COLO829 (cell line): ENCODE results near the gene BLOC1S2.
A peak's percentile ranks its signal among the peaks of the same experiment; 100 is the strongest.
"Not testable (repeated sequence)": the region's sequence is repeated elsewhere in the genome, so short reads cannot be mapped to it uniquely, and the experiment has no call there.

Source experiments
- DNase-seq: peaks from one replicate; pipeline ENCODE4 v3.0.0; 2012; ENCODE audit warnings: low spot score

BLOC1S2 gene

DNA sequence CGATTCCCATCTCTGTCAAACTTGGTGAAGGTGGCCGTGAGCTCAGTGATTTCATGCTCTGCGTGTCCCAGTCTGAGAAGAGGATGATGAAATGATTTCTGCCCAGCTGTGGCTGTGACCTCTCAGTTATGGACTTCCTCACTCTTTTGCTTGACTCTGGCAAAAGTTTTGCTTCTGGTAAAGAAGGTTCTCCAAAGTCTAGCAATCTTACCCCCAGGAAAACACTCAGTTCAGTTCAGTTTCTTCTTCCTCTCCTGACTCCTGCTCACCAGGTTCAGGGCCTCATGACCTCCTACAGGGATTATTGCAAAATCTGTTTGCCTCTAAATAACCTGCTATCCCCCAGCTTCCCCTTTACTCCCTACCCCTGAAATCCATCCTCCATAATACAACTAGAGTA, 4.9 kb upstream of the BLOC1S2 start:
- no peak for DNase-seq

DNA sequence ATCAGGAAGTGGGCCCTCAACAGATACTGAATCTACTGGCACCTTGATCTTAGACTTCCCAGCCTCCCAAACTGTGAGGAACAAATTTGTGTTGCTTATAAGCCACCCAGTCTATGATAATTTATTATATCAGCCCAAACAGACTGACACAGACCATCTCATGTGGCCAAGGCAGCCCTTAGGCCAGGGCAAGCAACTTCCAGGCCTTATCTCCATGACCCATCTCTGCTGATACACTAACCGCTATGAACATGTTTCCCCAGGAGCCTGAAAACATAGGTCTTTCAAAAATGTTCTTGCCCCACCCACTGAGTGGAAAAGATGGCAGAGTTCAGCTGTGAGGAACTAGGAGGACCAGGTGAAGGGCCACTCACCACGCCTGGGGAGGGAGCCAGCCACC, 3.2 kb upstream of the BLOC1S2 start:
- no peak for DNase-seq

DNA sequence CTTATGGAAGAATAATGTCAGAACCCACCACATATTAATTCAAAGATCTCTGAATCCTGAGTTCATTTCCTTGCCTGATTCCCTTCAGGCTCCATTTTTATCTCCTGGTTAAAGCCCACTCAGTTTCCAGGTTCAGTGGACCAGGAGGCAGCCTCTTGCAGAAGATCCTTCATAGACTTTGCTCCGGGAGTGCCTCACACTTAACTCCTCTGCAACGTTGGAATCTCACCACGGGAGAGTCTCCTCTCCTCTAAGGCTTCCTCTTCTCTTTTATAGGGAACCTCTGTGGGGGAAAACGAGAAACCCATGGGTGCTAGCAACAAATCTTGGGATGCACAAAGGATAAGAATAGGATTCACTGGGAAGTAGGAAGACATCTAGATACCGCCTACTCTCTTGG, 1.7 kb upstream of the BLOC1S2 start:
- no peak for DNase-seq

DNA sequence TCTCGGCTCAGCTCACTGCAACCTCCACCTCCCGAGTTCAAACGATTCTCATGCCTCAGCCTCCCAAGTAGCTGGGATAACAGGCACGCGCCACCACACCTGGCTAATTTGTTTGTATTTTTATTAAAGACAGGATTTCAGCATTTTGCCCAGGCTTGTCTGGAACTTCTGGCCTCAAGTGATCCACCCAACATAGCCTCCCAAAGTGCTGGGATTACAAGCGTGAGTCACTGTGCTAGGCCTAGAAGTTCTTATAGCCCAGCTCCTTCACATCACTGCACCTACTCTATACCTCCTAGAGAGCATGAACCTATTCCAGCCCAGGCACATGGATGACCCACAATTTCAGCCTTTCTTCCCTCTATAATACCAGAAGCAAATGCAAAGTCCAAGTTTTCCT, 1.3 kb upstream of the BLOC1S2 start:
- no peak for DNase-seq

DNA sequence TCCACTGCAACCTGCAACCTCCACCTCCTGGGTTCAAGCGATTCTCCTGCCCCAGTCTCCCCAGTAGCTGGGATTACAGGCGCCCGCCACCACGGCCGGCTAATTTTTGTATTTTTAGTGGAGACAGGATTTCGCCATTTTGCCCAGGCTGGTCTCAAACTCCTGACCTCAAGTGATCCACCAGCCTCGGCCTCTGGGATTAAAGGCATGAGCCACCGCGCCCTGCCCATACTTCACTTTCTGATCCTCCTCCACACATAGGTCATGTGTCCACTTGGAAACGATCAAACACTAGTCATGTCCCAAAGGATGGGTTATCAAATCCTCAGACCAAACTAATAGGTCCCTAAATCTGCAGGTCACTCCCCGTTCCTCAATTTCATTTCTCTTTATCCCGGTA, 1.2 kb downstream of the BLOC1S2 start:
- not testable (repeated sequence) for DNase-seq

DNA sequence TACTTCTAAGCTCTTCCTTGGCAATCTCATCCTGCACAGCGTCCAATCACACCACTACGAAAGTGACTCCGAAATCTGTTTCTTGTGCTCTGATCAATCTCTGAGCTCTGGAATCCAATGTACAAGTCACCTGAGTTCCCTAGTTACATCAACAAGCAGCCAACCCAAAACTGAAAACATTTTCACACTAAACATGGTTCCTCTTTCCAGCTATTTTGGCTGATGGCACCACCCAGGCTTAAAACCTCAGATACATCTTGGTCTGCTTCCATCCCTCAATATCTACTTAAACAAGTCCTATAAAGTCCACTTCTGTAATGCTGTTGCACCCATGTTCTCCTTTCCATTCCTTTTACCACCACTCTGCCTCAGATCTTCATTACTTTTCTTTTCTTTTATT, 3.6 kb downstream of the BLOC1S2 start:
- no peak for DNase-seq

DNA sequence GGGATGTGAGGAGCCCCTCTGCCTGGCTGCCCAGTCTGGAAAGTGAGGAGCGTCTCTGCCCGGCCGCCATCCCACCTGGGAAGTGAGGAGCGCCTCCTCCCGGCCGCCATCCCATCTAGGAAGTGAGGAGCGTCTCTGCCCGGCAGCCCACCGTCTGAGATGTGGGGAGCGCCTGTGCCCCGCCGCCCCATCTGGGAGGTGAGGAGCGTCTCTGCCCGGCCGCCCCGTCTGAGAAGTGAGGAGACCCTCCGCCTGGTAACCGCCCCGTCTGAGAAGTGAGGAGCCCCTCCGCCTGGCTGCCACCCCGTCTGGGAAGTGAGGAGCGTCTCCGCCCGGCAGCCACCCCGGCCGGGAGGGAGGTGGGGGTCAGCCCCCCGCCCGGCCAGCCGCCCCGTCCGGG, 9.5 kb downstream of the BLOC1S2 start:
- DNase-seq = not testable (repeated sequence)

DNA sequence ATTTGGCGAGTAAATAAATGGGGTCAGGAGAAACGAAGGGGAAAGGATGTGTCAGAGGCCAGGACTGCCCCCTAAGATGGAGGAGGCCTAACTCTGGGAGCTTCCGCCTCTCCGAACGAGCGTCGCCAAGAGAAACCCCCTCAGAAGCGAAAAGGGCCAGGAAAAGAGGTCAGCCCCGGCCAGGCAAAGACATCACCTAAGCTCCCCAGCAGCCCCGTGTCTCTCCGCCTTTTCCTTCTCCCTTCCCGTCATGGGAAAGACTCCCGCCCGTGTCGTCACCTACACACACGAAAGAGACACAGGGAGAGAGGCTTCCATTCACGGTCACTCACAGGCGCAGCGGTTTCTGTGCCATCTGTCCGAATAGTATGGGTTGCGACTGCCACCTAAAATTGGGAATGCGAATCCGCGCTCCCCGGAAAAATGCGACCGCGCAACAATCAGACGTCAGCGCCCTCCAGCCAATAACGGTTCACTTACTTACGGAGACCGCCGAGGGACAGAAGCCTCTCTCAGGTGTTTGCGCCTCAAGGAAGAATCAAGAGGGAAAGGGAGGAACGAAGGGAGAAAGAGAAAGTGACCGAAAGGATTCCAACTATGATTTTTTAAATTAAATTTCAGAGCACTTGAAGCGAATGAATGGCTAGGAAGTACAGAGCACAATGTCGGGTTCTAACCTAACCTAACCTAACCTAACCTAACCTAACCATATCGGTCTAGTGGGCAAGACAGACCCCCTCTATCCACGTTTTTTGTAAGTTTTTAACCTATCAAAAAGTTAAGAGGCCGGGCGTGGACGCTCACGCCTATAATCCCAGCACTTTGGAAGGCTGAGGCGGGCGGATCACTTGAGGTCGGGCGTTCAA, 19.0 kb downstream of the BLOC1S2 start, which contains the start of gene CWF19L1:
Gene CWF19L1, minus strand, starts transcription at position 400 of the 866 bp plus-strand sequence. Its CDS starts 45 bp downstream, at position 355.
- DNase-seq = peak; percentile 60

DNA sequence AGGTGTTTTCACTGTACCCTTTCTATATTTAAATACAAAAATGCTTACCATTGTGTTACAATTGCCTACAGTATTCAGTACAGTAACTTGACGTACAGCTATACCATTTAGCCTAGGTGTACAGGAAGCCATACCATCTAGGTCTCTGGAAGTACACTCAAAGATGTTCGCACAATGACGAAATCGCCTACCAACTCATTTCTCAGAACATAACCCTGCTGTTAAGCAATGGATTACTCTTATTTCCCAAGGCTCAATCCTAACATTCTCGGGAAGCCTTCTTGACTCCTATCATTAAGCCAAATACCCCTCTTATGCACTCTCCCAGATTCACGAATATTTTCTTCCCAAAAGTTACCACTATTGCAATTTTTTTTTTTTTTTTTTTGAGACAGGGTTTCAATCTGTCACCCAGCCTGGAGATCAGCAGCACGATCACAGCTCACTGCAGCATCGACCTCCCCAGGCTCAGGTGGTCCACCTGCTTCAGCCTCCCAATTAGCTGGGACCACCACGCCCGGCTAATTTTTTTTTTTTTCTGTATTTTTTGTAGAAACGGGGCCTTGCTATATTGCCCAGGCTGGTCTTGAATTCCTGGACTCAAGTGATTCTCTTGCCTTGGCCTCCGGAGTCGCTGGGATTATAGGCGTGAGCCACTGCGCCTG, 20.5 kb downstream of the BLOC1S2 start:
- DNase-seq = no peak

DNA sequence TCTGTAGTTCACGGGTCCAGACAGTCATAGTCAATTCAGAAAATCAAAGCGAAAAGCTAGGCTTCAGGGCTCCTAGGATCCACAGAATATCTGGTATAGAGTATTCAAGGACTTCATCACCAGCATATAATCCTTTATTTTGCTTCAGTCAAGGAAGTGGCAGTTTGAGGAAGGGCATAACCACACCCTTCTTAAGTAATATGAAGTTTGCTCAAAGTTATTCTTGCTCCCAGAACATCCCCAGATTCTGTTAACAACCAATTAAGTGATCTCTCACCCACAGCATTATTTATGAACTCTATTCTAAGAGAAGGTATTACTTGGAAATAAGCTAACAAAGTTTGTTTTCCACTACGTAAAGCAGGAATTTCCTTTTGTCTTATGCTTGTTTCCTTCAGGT, 32.3 kb downstream of the BLOC1S2 start:
- no peak for DNase-seq

DNA sequence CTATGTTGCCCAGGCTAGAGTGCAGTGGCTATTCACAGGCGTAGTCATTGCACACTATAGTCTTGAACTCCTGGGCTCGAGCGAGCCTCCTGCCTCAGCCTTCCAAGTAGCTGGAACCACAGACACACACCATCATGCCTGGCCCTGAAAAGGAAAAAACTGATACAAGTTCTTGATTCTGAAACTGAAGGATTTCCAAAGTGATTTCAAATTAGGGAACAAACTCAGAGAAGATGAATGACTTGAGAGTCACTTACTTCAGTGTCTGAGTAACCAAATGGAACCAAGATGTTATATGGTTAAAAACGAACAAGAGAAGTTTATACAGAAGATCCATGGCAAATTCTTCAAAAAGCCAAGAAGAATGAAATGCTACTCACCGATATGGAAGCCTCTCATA, 33.4 kb downstream of the BLOC1S2 start:
- no peak for DNase-seq

DNA sequence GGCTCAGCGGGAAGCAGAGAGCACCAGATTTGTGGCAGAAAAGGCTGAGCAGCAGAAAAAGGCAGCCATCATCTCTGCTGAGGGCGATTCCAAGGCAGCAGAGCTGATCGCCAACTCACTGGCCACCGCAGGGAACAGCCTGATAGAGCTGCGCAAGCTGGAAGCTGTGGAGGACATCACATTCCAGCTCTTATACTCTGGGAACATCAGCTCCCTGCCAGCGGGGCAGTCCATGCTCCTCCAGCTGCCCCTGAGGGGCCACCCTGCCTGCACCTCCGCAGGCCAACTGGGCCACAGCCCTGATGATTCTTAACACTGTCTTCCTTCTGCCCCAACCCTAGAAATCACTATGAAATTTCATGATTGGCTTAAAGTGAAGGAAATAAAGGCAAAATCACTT, 37.7 kb downstream of the BLOC1S2 start:
- DNase-seq = no peak

DNA sequence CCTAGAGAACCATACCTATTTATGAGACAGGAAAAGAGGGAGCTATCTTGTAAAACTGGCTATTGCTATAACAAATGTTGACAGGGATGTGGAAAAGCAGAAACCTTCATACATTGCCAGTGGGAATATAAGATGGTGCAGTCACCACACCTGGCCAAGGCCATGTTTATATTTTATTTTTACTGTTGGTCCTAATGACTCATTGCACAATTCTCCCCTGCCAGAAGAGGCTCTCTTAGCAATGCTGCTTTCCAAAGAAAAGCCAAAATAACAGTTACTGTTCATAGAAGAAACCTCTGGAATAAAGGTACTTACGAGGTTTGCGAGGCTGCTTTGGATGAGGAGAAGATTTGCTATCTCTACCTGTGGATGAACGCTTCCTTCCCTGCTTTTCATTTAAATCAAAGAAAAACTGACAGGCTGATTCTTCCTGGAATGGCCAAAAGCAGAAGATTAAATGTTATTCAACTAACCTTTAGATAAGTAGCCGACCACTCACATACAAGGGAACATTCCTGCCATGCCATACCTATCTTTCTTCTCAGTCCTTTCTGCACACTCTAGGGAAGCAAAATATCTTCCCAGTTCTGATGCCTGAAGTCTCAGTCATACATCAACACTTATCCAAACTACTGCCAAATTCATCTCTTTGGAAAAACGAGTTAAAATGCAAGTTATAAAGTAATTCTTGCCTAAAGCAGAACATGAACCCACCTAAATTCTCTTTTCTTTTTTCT, 40.8 kb downstream of the BLOC1S2 start:
- DNase-seq = no peak

DNA sequence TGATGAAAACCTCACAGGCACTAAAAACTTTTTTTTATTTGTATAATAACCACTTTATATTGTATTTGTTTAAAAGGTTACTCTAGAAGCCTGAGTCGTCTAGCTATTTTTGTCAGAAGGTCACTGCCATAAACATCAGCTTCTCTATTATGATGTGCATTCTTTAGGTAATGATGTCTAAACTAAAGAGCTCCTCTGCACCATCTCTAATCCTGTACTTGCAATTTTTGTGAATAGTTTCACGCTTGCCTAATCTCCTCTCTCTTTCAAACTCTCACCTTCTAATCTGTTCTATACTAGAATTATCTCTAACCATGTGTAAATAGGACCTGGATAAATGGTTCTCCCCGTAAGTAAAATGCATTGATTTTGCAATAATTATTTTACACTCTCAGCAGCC, 46.6 kb downstream of the BLOC1S2 start:
- no peak for DNase-seq

DNA sequence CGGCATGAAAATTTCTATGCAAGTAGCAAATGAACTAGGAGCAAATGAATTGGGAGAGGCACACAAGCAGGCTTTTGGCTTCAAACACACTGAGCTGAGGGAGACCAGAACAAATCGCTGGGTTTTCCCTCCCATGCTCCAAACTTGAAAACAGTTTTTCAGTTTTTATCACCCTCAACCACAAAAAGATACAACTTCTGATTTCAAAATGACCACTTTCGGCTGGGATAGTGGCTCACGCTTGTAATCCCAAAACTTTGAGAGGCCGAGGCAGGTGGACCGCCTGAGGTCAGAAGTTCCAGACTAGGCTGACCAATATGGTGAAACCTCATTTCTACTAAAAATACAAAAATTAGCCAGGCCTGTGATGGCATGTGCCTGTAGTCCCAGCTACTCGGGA, 48.1 kb downstream of the BLOC1S2 start:
- no peak for DNase-seq

DNA sequence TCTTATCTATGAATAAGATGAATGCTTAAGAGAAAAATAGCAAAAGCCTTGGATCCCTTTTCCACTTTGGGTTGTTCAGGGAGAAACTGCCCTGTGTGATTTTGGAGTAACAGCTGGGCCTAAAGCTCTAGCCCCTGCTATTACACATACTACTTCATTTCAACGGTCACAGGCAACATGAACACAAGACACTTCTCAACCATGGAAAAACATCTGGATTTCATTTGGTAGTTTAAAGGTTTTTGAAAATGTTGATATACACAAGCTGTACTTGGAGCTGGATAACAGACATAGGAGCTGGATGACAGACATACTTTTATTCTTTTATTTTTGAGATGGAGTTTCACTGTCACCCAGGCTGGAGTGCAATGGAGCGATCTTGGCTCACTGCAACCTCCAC, 54.4 kb downstream of the BLOC1S2 start:
- no peak for DNase-seq

DNA sequence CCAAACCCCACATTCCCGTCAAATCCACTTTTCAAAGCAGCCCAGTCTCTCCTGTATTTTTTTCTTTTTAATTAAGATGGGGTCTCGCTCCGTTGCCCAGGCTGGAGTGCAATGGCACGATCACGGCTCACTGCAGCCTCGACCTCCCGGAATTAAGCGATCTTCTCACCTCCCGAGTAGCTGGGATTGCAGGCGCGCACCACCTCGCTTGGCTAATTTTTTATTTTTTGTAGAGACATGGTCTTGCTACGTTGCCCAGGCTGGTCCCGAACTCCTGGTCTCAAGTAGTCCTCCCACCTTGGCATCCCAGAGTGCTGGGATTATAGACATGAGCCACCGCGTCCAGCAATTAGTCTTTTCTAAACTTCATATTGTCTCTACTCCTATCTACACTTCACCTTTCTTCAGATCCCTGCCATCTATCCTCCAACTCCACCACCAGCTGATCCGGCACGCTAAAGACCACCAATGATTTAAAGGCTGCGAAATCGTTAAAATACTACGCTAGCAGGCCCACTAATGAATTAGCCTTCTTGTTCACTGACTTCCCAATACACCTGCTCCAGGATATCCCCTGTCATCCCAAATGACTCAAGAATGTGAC, 56.6 kb downstream of the BLOC1S2 start:
- DNase-seq = no peak

DNA sequence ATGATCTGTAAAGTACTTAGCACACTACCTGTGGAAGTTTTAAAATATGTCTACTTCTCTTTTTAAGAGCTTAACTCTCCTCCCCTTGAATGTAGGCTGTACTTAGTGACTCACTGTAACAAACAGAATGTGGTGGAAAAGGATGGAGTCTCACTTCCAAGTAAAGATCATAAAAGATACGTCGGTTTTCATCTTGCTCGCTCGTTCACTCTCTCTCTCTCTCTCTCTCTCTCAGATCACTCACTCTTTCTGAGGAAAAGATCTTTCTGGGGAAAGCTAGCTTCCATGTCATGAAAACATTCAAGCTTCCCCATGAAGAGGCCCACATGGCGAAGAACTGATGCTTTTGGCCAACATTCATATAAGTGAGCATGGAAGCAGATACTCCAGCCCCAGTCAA, 62.6 kb downstream of the BLOC1S2 start:
- no peak for DNase-seq
